GM18505 (cell line): ENCODE results near the gene CREBZF.
"Not testable (repeated sequence)": the region's sequence is repeated elsewhere in the genome, so short reads cannot be mapped to it uniquely, and the experiment has no call there.

ENCODE experiments used
- ATAC-seq: cut with Tn5 transposase; IDR thresholded peaks from one replicate; pipeline ENCODE4 v1.9.1; 2021; ENCODE audit not compliant: unreplicated experiment
- POLR2A ChIP-seq: IDR thresholded peaks from 4 replicates; pipeline ENCODE4 v1.6.1; 2011; ENCODE audit warnings: borderline replicate concordance; ENCODE audit not compliant: insufficient read depth, insufficient read length; ENCODE audit errors: extremely low read depth

Gene CREBZF

GRCh38 chr11:85663080-85663752 lies 1.7 kb downstream of the CREBZF start:
- no peak for TF ChIP-seq POLR2A
- no peak for ATAC-seq

GRCh38 chr11:85661972-85662664 lies 2.8 kb downstream of the CREBZF start:
- ATAC-seq = no peak
- no peak for TF ChIP-seq POLR2A

- no peak for TF ChIP-seq POLR2A
- ATAC-seq = no peak
Measured at GRCh38 chr11:85658180-85658579, 6.7 kb downstream of the CREBZF start.

- ATAC-seq = no peak
- TF ChIP-seq POLR2A = no peak
Measured at GRCh38 chr11:85656777-85657176, 8.2 kb downstream of the CREBZF start.

- not testable (repeated sequence) for ATAC-seq
Measured at GRCh38 chr11:85654343-85654742, 10.6 kb downstream of the CREBZF start.

- no peak for TF ChIP-seq POLR2A
- ATAC-seq = no peak
Measured at GRCh38 chr11:85652786-85653447, 12.0 kb downstream of the CREBZF start.

- ATAC-seq = no peak
- no peak for TF ChIP-seq POLR2A
Measured at GRCh38 chr11:85651118-85651517, 13.8 kb downstream of the CREBZF start.

- peak; percentile 100 for ATAC-seq
- peak; percentile 98 for TF ChIP-seq POLR2A
Measured at GRCh38 chr11:85647604-85648299, 17.2 kb downstream of the CREBZF start, which contains the start of gene TMEM126A. TMEM126A (plus strand) TSS chr11:85647967; CDS start chr11:85650256, 2,289 bp downstream.

- no peak for ATAC-seq
- TF ChIP-seq POLR2A = no peak
Measured at GRCh38 chr11:85647078-85647477, 17.9 kb downstream of the CREBZF start.

- ATAC-seq = no peak
- no peak for TF ChIP-seq POLR2A
Measured at GRCh38 chr11:85643191-85643614, 21.7 kb downstream of the CREBZF start.

GRCh38 chr11:85634747-85635146 lies 30.2 kb downstream of the CREBZF start:
- TF ChIP-seq POLR2A = no peak
- ATAC-seq = no peak

- no peak for TF ChIP-seq POLR2A
- peak; percentile 5 for ATAC-seq
Measured at GRCh38 chr11:85628771-85629341, 36.1 kb downstream of the CREBZF start.

GRCh38 chr11:85627998-85628770 lies 36.7 kb downstream of the CREBZF start, which contains the start of gene TMEM126B:
TMEM126B (plus strand) TSS chr11:85628593; CDS start chr11:85628608, 15 bp downstream.
- ATAC-seq = peak; percentile 99
- TF ChIP-seq POLR2A = peak; percentile 92
